ENCODE results near the gene USP11.

Gene USP11

GRCh38 chrX:47224266-47224895 is 8.4 kb upstream of the USP11 start:
- Histone ChIP-seq H3K79me2 (ENCODE audit: insufficient read depth, low read length) (peaks cover 20% of the 10 kb centered on the region), H3K4me2 (ENCODE audit: low read length) (no peak overlapping the region), H3K27me3 (ENCODE audit: insufficient read depth, low read length) (no peaks in the 10 kb centered on the region), H3K36me3 (ENCODE audit: insufficient read depth, low read length) (peaks cover 72% of the 10 kb centered on the region), H4K20me1 (ENCODE audit: insufficient read depth, low read length) (no peaks in the 10 kb centered on the region), H3K27ac (ENCODE audit: low read depth, low read length, poor library complexity, severe bottlenecking) (no peak overlapping the region), H2AFZ (ENCODE audit: low read length) (no peak overlapping the region), H3K9ac (ENCODE audit: low read length) (no peak overlapping the region), H3F3A (ENCODE audit: insufficient read depth, low read length) (no peaks in the 10 kb centered on the region), H3K9me2 (ENCODE audit: low read depth, low read length) (no peaks in the 10 kb centered on the region), H3K4me1 (ENCODE audit: insufficient read depth, low read length, severe bottlenecking) (peaks cover 15% of the 10 kb centered on the region), H3K4me3 (ENCODE audit: low read depth, low read length, poor library complexity, severe bottlenecking) (no peak overlapping the region), H3K9me3 (ENCODE audit: low read length) (no peaks in the 10 kb centered on the region)
- TF ChIP-seq EZH2 (IDR thresholded peaks at IDR 0.05; ENCODE audit: borderline replicate concordance, low read length) (no peak), CTCF (IDR thresholded peaks at IDR 0.05; ENCODE audit: low read length) (no peak)

- Histone ChIP-seq H3K9ac (ENCODE audit: low read length) (no peak overlapping the region), H3K36me3 (ENCODE audit: insufficient read depth, low read length) (peaks cover 75% of the 10 kb centered on the region), H3K9me2 (ENCODE audit: low read depth, low read length) (no peaks in the 10 kb centered on the region)
Measured at GRCh38 chrX:47224896-47225290, 7.9 kb upstream of the USP11 start.

GRCh38 chrX:47226071-47226470 is 6.7 kb upstream of the USP11 start:
- Histone ChIP-seq H3K9ac (ENCODE audit: low read length) (no peak overlapping the region), H3K27me3 (ENCODE audit: insufficient read depth, low read length) (no peaks in the 10 kb centered on the region), H3K9me3 (ENCODE audit: low read length) (no peaks in the 10 kb centered on the region), H3K4me2 (ENCODE audit: low read length) (no peak overlapping the region), H3K4me3 (ENCODE audit: low read depth, low read length, poor library complexity, severe bottlenecking) (no peak overlapping the region), H2AFZ (ENCODE audit: low read length) (no peak overlapping the region), H3K4me1 (ENCODE audit: insufficient read depth, low read length, severe bottlenecking) (no peaks in the 10 kb centered on the region), H3K9me2 (ENCODE audit: low read depth, low read length) (no peaks in the 10 kb centered on the region), H3K27ac (ENCODE audit: low read depth, low read length, poor library complexity, severe bottlenecking) (no peak overlapping the region), H3K36me3 (ENCODE audit: insufficient read depth, low read length) (peaks cover 77% of the 10 kb centered on the region), H3K79me2 (ENCODE audit: insufficient read depth, low read length) (peaks cover 3% of the 10 kb centered on the region), H4K20me1 (ENCODE audit: insufficient read depth, low read length) (no peaks in the 10 kb centered on the region), H3F3A (ENCODE audit: insufficient read depth, low read length) (no peaks in the 10 kb centered on the region)
- no peak for TF ChIP-seq CTCF (IDR thresholded peaks at IDR 0.05; ENCODE audit: low read length)
- no peak for TF ChIP-seq EZH2 (IDR thresholded peaks at IDR 0.05; ENCODE audit: borderline replicate concordance, low read length)

More at GRCh38 chrX:47224896-47225290, 7.9 kb upstream of the USP11 start:
- H2AFZ ChIP-seq (ENCODE audit: low read length), result no peak overlapping the region
- no peak overlapping the region for H3K27ac ChIP-seq (ENCODE audit: low read depth, low read length, poor library complexity, severe bottlenecking)
- no peaks in the 10 kb centered on the region for H3F3A ChIP-seq (ENCODE audit: insufficient read depth, low read length)
- H3K79me2 ChIP-seq (ENCODE audit: insufficient read depth, low read length), result peaks cover 15% of the 10 kb centered on the region
- no peaks in the 10 kb centered on the region for H3K9me3 ChIP-seq (ENCODE audit: low read length)
- no peak for TF ChIP-seq EZH2 (IDR thresholded peaks at IDR 0.05; ENCODE audit: borderline replicate concordance, low read length)
- no peak overlapping the region for H3K4me2 ChIP-seq (ENCODE audit: low read length)
- no peaks in the 10 kb centered on the region for H3K27me3 ChIP-seq (ENCODE audit: insufficient read depth, low read length)
- H3K4me1 ChIP-seq (ENCODE audit: insufficient read depth, low read length, severe bottlenecking), result peaks cover 10% of the 10 kb centered on the region
- no peak overlapping the region for H3K4me3 ChIP-seq (ENCODE audit: low read depth, low read length, poor library complexity, severe bottlenecking)
- no peaks in the 10 kb centered on the region for H4K20me1 ChIP-seq (ENCODE audit: insufficient read depth, low read length)
